HUES6 (cell line): ENCODE results near the gene DNAI1.

Experiments used
- H3K27ac ChIP-seq: 2 replicates; pipeline ENCODE4 v1.7.0; 2013; ENCODE audit warnings: low read depth, mild to moderate bottlenecking, low read length, inconsistent platforms
- H3K27me3 ChIP-seq: 2 replicates; pipeline ENCODE4 v1.6.1; 2013; ENCODE audit warnings: low read length; ENCODE audit not compliant: control insufficient read depth, insufficient read depth
- H3K36me3 ChIP-seq: 2 replicates; pipeline ENCODE4 v1.6.1; 2013; ENCODE audit warnings: low read length; ENCODE audit not compliant: control insufficient read depth, insufficient read depth
- H3K4me1 ChIP-seq: 2 replicates; pipeline ENCODE4 v1.6.1; 2013; ENCODE audit warnings: low read length; ENCODE audit not compliant: control insufficient read depth, insufficient read depth
- H3K4me3 ChIP-seq: 2 replicates; pipeline ENCODE4 v1.5.1; 2013; ENCODE audit warnings: low read depth, low read length
- H3K9ac ChIP-seq: one replicate; pipeline ENCODE4 v1.6.1; 2013; ENCODE audit warnings: mild to moderate bottlenecking, low read length
- H3K9me3 ChIP-seq: 2 replicates; pipeline ENCODE4 v1.6.1; 2013; ENCODE audit warnings: low read depth, low read length; ENCODE audit not compliant: control insufficient read depth, insufficient read depth

DNAI1 gene

DNA sequence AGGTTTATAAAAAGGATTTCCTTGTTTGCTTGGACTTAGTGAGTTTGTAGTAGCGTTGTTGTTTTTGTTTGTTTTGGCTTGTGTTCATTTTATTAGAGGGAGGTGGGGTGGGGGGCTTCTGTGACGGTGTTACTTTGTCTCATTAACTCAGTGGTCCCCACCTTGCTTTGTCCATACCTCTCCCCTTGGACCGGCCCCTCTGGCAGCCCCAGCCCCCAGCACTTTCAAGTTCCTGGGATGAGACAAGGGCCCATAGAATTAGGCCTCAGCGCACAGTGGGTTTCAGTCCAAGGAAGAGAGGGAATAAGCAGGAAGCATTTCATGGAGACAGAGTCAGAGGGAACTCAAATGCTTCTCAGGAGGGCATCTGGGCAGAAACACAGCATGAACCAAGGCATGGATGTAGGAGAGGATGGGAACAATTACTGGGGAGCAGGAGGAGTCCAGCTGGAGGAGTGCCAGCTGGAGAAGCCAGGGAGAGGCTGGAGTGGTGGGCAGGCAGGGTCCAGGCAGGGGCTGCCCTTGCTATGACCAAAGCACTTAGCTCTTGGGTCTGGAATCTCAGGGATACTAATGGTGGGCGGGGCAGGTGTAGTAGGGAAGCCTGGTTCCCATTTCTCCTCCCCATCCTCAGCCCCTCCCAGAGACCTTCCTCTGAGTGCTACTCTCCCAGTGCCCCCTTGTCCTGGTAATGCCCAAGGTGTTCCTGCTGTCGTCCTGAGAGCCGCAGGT lies 87.7 kb downstream of the DNAI1 start:
- Histone ChIP-seq H3K9ac (no peak overlapping the region), H3K27ac (no peak overlapping the region), H3K27me3 (0 out of 2 replicates have a peak, but pooled peaks cover 4% of the 10 kb centered on the region), H3K4me3 (no peak overlapping the region), H3K36me3 (no peaks in the 10 kb centered on the region), H3K4me1 (no peaks in the 10 kb centered on the region; the same call in 1 of the 2 replicates), H3K9me3 (no peaks in the 10 kb centered on the region)

DNA sequence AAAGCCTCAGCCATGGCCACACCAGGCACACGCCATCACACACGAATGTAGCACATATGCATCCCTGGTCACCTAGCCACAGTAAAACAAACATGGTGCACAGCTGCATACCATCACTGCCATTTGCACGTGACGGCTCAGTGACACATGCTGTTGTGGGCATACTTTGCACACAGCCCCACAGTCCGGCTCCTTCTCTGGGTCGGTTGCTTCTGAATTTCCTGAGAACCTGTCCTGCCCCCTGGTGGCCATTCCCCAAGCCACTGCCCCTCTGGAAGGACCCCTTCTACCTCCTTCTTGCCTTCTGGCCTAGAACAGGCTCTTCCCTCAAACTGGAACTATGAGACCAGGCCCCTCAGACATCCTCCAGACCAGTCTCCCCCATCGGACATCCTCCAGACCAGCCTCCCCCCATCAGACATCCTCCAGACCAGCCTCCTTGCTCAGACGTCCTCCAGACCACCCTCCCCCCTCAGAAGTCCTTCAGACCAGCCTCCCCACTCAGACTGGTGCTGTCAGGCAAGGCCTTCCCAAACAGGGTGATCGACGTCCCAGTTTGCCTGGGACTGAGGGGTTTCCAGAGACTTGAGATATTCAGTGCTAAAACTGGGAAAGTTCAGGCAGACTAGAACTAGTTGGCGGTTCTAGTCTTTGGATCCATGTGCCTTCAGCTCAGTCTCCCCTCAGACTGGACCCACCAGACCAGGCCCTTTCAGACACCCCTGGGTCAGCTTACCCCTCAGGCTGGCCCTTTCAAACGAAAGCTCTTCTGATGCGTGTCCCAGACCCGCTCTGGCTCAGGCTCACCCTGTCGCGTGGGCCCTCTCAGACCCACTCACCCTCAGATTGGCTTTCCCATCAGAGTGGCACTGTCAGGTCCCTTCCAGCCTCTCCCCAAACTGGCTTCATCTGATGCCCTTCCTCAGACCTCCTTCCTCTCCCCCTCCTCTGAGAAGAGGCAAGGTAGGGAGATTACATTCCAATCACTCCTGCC lies 88.5 kb downstream of the DNAI1 start:
- no peaks in the 10 kb centered on the region; the same call in 1 of the 2 replicates for H3K4me1 ChIP-seq
- no peak overlapping the region for H3K9ac ChIP-seq
- no peaks in the 10 kb centered on the region for H3K36me3 ChIP-seq
- H3K27me3 ChIP-seq: 0 out of 2 replicates have a peak, but pooled peaks cover 4% of the 10 kb centered on the region
- H3K9me3 ChIP-seq: no peaks in the 10 kb centered on the region
- H3K4me3 ChIP-seq: no peak overlapping the region
- no peak overlapping the region for H3K27ac ChIP-seq

DNA sequence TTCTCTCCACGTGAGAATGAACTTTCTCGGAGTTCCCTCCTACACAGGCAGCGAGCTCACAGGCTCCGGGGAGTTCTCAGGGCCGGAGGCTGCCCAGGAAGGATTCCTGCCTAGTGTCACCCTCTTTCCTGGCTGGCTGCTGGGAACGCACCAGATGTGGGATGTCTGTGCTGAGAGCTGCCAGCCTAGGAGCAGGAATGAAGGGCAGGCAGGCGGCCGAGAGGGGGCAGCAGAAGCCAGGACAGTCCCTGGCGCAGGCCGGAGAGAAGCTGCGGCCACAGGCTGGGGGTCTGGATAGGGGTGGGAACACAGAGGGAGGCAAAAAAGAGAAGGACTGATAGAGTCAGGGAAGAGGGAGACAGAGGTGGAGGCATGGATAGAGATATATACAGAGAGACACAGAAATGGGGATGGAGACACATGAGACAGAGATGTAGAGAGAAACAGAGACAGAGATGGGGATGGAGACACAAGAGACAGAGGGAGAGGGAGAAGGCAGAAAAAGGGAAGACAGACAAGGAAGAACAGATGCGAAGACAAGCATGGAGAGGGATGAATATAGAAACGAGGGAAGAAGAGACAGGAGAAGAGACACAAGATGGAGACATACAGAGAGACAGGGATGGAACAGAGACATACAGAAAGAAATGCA lies 89.5 kb downstream of the DNAI1 start:
- Histone ChIP-seq H3K27me3 (0 out of 2 replicates have a peak, but pooled peaks cover 4% of the 10 kb centered on the region), H3K27ac (no peak overlapping the region), H3K4me1 (no peaks in the 10 kb centered on the region; the same call in 1 of the 2 replicates), H3K9me3 (no peaks in the 10 kb centered on the region), H3K9ac (no peak overlapping the region), H3K36me3 (no peaks in the 10 kb centered on the region), H3K4me3 (no peak overlapping the region)

DNA sequence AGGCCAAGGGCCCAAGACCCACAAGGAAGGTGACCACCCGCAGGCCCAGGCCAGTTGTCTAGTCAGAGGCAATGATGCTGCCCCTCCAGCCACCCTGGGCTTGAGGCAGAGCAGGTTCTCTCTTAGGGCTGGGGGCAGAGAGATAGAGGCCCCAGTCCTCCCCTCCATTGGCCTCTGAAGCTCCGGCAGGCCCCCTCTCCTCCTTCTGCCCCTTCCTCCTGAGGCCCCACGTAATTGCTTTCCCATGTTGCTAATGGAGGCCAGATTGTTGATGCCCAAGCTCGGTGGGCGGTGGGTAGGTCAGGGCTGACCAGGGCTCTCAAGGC lies 90.8 kb downstream of the DNAI1 start:
- Histone ChIP-seq H3K4me3 (no peak overlapping the region), H3K4me1 (peaks cover 9% of the 10 kb centered on the region), H3K9ac (no peak overlapping the region), H3K27ac (no peak overlapping the region), H3K36me3 (no peaks in the 10 kb centered on the region), H3K9me3 (no peaks in the 10 kb centered on the region), H3K27me3 (0 out of 2 replicates have a peak, but pooled peaks cover 4% of the 10 kb centered on the region)

DNA sequence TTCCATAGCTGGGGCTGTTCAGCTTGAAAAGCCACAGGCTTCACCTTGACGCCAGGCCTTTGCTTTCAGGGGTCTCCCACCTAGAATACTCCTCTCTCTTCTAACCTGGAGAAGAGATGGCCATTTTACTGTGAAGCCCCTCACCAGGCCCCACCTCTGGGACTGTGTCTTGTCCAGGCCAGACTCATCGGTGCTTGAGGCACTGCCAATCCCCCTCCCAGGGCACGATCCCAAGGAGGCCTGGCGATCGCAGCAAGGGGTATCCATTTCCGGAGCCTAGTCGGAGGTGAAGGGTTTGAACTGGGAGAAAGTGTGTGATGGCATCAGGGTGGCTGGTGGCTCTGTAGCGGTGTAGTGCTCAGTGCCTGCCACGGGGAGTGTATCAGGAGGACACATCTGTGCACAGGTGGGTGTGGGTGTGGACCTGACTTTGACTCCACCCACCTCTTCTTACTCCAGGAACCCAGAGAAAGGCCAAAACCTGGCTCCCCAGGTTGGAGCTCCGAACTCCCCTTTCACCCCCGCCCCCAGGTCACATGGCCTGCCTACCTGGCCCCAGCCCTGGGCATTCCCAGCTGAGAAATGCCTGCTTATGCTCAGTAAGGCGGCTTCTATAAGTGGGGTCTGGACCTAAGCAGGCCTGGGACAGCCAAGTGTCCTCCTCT lies 91.5 kb downstream of the DNAI1 start:
- Histone ChIP-seq H3K4me1 (peaks cover 17% of the 10 kb centered on the region), H3K27me3 (0 out of 2 replicates have a peak, but pooled peaks cover 4% of the 10 kb centered on the region), H3K36me3 (no peaks in the 10 kb centered on the region), H3K9me3 (no peaks in the 10 kb centered on the region), H3K27ac (no peak overlapping the region), H3K4me3 (no peak overlapping the region), H3K9ac (no peak overlapping the region)

DNA sequence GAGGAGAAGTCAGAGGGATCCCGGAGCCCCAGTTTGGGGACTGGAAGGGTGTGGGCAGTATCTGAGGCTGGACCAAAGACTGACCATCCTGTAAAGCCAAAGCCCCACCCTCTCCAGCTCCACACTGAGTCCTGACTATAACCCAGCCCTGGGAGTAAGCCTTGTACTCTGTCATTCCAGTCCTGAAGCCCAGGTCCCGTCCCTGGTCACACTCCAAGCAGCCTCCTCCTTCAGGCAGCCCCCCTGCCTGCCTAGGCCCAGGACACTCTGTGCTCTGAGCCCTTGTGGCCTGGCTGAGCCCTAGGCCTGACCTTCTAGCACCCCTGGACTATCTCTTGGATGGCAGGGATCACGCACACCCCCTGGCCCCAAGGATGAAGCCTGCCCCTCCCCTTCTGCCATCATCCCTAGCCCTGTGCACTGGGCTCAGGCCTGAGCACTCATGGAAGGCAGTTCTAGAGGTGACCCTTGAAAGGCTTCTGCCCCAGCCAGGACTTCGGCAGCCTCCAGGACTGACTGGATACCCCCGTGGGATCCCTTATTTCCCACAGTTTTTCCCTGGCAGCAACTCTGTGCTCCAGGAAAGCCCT lies 92.2 kb downstream of the DNAI1 start:
- H3K4me1 ChIP-seq: peaks cover 22% of the 10 kb centered on the region
- no peak overlapping the region for H3K4me3 ChIP-seq
- no peak overlapping the region for H3K27ac ChIP-seq
- no peaks in the 10 kb centered on the region for H3K9me3 ChIP-seq
- 0 out of 2 replicates have a peak, but pooled peaks cover 4% of the 10 kb centered on the region for H3K27me3 ChIP-seq
- H3K9ac ChIP-seq: no peak overlapping the region
- no peaks in the 10 kb centered on the region for H3K36me3 ChIP-seq

DNA sequence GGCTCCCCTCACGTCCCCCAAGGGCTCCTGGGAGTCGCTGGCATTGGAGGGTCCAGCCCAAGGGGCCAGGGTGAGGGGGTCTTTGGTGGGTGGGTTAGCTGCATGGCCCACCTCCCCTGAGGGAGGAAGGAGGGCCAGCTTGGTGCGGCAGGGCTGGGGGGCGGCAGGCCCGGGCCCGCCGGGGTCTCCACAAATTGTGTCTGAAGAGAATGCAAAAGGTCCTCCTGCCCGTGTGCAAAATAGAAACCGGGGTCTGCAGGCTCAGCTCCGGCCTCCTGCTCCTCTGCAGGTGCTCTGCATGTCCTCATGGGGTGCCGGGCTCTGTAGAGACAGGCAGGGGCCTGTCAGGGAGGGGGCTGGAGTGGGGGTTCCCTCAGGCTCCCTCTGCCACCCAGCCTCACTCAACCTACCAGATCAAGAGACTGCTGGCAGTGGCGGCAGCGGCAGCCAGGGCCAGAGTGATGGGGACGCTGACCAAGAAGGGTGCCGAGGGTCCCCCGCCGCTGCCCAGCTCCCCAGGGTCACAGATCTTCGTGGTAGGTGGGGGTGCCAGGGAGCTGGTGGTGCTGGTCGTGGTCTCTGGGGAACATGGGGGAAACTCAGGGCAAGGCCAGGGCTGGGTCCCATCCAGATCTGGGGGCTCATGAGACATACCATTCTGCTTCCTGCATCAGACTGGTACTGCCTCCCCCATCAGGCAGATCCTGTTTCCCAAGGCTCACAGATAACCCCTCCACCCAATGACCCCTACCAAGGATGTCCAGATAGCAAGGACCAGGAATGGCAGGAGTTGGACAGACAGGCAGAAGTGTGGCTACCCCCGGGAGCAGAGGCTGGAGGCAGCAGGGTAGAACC lies 93.4 kb downstream of the DNAI1 start:
- Histone ChIP-seq H3K4me1 (peaks cover 26% of the 10 kb centered on the region), H3K27me3 (0 out of 2 replicates have a peak, but pooled peaks cover 4% of the 10 kb centered on the region), H3K4me3 (no peak overlapping the region), H3K36me3 (no peaks in the 10 kb centered on the region), H3K9me3 (no peaks in the 10 kb centered on the region), H3K9ac (no peak overlapping the region), H3K27ac (no peak overlapping the region)

DNA sequence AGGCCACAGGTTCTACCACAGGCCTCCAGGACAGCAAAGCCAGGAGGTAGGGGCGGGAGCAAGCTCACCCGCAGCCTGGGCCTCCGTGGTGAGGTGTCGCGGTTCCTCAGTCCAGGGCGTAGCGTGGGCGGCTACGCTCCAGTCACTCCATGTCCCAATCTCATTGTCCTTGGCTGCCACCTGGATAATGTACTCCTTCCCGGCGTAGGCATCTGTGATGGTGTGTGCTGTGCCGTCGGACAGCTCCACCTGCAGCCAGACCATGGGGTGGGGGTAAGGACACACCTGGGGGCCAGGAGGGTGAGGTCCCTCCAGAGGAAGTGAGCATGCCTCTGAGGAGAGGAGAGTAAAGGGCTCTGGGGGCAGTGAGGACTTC lies 94.0 kb downstream of the DNAI1 start:
- H3K27me3 ChIP-seq: 0 out of 2 replicates have a peak, but pooled peaks cover 4% of the 10 kb centered on the region
- no peak overlapping the region for H3K27ac ChIP-seq
- no peak overlapping the region for H3K9ac ChIP-seq
- no peaks in the 10 kb centered on the region for H3K36me3 ChIP-seq
- H3K4me3 ChIP-seq: no peak overlapping the region
- no peaks in the 10 kb centered on the region for H3K9me3 ChIP-seq
- peaks cover 26% of the 10 kb centered on the region for H3K4me1 ChIP-seq

DNA sequence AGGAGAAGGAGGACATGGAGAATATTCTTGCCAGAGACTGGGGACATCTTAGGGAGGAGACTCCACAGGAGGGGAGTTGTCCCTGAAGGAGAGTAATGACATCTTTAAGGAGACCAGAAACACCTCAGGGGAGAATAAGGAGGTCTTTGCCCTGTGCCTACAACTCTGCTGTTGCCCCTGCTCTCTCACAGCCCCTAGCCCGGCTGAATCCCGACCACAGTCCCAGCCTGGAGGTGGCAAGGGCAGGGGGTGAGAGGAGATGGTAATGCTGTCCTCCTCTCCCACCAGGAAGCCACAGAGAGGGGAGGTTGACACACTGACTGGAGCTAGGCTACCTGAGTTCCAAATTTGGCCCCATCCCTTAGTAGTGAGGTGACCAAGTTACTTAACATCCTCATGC lies 94.4 kb downstream of the DNAI1 start:
- peaks cover 26% of the 10 kb centered on the region for H3K4me1 ChIP-seq
- H3K27me3 ChIP-seq: 0 out of 2 replicates have a peak, but pooled peaks cover 4% of the 10 kb centered on the region
- H3K4me3 ChIP-seq: no peak overlapping the region
- H3K27ac ChIP-seq: no peak overlapping the region
- no peaks in the 10 kb centered on the region for H3K9me3 ChIP-seq
- H3K36me3 ChIP-seq: no peaks in the 10 kb centered on the region
- H3K9ac ChIP-seq: no peak overlapping the region
